Measurements from ENCODE around the gene TIMM13. TPM values are rescaled to one million over a fixed set of nuclear protein-coding genes. Genes with fewer than 3 reads are reported as not detected.

The TIMM13 gene
- total and polyA plus RNA-seq, 9 of the 15 experiments (the other 6 are each of a cell fraction or from before 2014, with no cell fraction given), result 17.6 to 215 (median 71.8) TPM

- H3K27me3 ChIP-seq (ENCODE audit: control insufficient read depth in 2 of 2, insufficient read depth in 2 of 2, low read length in 2 of 2), result no peaks in the 10 kb centered on the region
- 97% methylated on average over 14 of the region's 42 CpGs for WGBS (ENCODE audit: insufficient coverage, low coverage, missing lambda C conversion rate)
- ChIA-PET CTCF (ENCODE audit: low intra/inter-chr PET ratio) (no interaction called here), POLR2A (interaction anchor here (0.6 to 1.4 kb wide), 3 partner anchors 10 to 1318 kb away, joined by 3 to 4 read pairs (median 3); no protein-coding TSS in a partner anchor)
- ATAC-seq (no peak), FAIRE-seq (no peak), DNase-seq (ENCODE audit: extremely low read depth in 1 of 4, low spot score in 3 of 4) (no peak)
- BruUV-seq (replicated peaks), result no TSS peak
- H3K4me1 ChIP-seq (replicated peaks in 1 of 2; ENCODE audit: control insufficient read depth in 2 of 2, insufficient read depth in 2 of 2, low read length in 2 of 2), result peaks cover 0 to 29% of the 10 kb centered on the region in 2 experiments; a peak in 1 of 5 replicates
- no peaks in the 10 kb centered on the region for H4K20me1 ChIP-seq (replicated peaks; ENCODE audit: control insufficient read depth, insufficient read depth, low read length)
- in situ Hi-C loops (cut with MboI) (no loop called here), intact Hi-C loops (cut with micrococcal nuclease) (no loop called here)
- H3K36me3 ChIP-seq (ENCODE audit: control insufficient read depth, insufficient read depth, low read length), result peaks cover 80% of the 10 kb centered on the region; the same call in 2 of the 3 replicates
- no peak overlapping the region for H3K27ac ChIP-seq (ENCODE audit: extremely low read depth, low read depth, low read length)
- no peak overlapping the region for H3K4me3 ChIP-seq
- no peaks in the 10 kb centered on the region for H3K9me1 ChIP-seq (ENCODE audit: control insufficient read depth, insufficient read depth, low read length)
- no peak overlapping the region; a peak in 1 of 4 replicates for H3K9ac ChIP-seq (ENCODE audit: insufficient read depth in 1 of 2, low read depth in 2 of 2, low read length in 2 of 2)
- H3K9me3 ChIP-seq (replicated peaks; ENCODE audit: control insufficient read depth, insufficient read depth, low read depth, low read length), result no peaks in the 10 kb centered on the region
- H3K79me2 ChIP-seq (ENCODE audit: control insufficient read depth, insufficient read depth, low read length), result no peaks in the 10 kb centered on the region; the same call in 1 of the 3 replicates
- H3K4me2 ChIP-seq (ENCODE audit: insufficient read depth, low read length), result no peak overlapping the region
- H2AFZ ChIP-seq (ENCODE audit: low read depth, low read length), result no peak overlapping the region
- no peak for TF ChIP-seq ZNF740 (CRISPR knock-in tag; IDR thresholded peaks at IDR 0.05)
- no peak for TF ChIP-seq ZNF740 (tag; IDR thresholded peaks at IDR 0.05)
- no peak for TF ChIP-seq SREBF2 (CRISPR knock-in tag; IDR thresholded peaks at IDR 0.05)
- no peak for TF ChIP-seq FOXJ3 (CRISPR knock-in tag; IDR thresholded peaks at IDR 0.05)
- no peak for TF ChIP-seq RUNX1 (IDR thresholded peaks at IDR 0.05; ENCODE audit: low read depth)
- no peak for TF ChIP-seq FOXA3 (CRISPR knock-in tag; conservative IDR thresholded peaks at IDR 0.05 in 1 of 2, IDR thresholded peaks at IDR 0.05 in 1 of 2)
- no peak for TF ChIP-seq CEBPZ (IDR thresholded peaks at IDR 0.05; ENCODE audit: borderline replicate concordance, low read depth, low read length)
- no peak for TF ChIP-seq MNT (conservative IDR thresholded peaks at IDR 0.05)
- no peak for TF ChIP-seq THAP12 (CRISPR knock-in tag; IDR thresholded peaks at IDR 0.05)
- TF ChIP-seq TFAM (CRISPR knock-in tag; conservative IDR thresholded peaks at IDR 0.05), result no peak
- TF ChIP-seq ZNF511 (CRISPR knock-in tag; IDR thresholded peaks at IDR 0.05), result no peak
Measured at GRCh38 chr19:2434721-2435265, 7.4 kb upstream of the TIMM13 start.

Measured in K562 (cell line).